ENCODE results near the gene OSCP1.

GRCh38 chr1:36482724-36483388 is 32.6 kb upstream of the OSCP1 start, which contains the start of gene CSF3R:
- TF ChIP-seq CTCF (IDR thresholded peaks at IDR 0.05; ENCODE audit: extremely low read depth in 1 of 2, insufficient read depth in 1 of 2, low read depth in 1 of 2, low read length in 2 of 2) (no peak), JUN (IDR thresholded peaks at IDR 0.05; ENCODE audit: borderline replicate concordance, insufficient read depth, insufficient read length, low read depth) (no peak), POLR2A (IDR thresholded peaks at IDR 0.05; ENCODE audit: low read depth, low read length) (no peak), POLR2AphosphoS5 (IDR thresholded peaks at IDR 0.05; ENCODE audit: insufficient read depth, low read depth, low read length) (no peak), GATA2 (IDR thresholded peaks at IDR 0.05; ENCODE audit: insufficient read depth, insufficient read length, low read depth, low read length) (no peak), MAX (IDR thresholded peaks at IDR 0.05; ENCODE audit: insufficient read depth, insufficient read length) (no peak)

All from endothelial cell of umbilical vein (primary cell).